WTC11 (cell line): ENCODE measurements around the gene SMYD3. TPM values are rescaled to one million over a fixed set of nuclear protein-coding genes. Genes with fewer than 3 reads are reported as not detected.

Source experiments
- ATAC-seq: fragments of 200-7000 bp; cut with Tn5 transposase; 2 replicates; pipeline ENCODE4 v1.10.0; 2021; ENCODE audit warnings: mild to moderate bottlenecking, moderate library complexity
- CTCF ChIA-PET: fragments of 300-600 bp; sonication (Branson Sonifier 250); formaldehyde crosslinking; loops from one replicate; lab custom pipeline; 2021; ENCODE audit warnings: antibody characterized with exemption; lab: Charles Lee
- POLR2A ChIA-PET: fragments of 350-600 bp; sonication (Branson Sonifier 250); formaldehyde crosslinking; loops from one replicate; lab custom pipeline; 2021; ENCODE audit warnings: antibody characterized with exemption; lab: Charles Lee
- DNase-seq: peaks from one replicate; pipeline ENCODE4 v3.0.0; 2021; ENCODE audit warnings: low spot score
- H3K27ac Mint-ChIP-seq: 2 replicates; pipeline ENCODE4 v1.8.0; 2021; ENCODE audit warnings: mixed read lengths
- H3K27me3 Mint-ChIP-seq: 2 replicates; pipeline ENCODE4 v1.8.0; 2021; ENCODE audit warnings: low read depth, mild to moderate bottlenecking, moderate library complexity, mixed read lengths
- H3K36me3 Mint-ChIP-seq: 2 replicates; pipeline ENCODE4 v1.8.0; 2021; ENCODE audit warnings: mixed read lengths
- H3K4me1 Mint-ChIP-seq: 2 replicates; pipeline ENCODE4 v1.8.0; 2022; ENCODE audit warnings: mixed read lengths
- H3K4me3 Mint-ChIP-seq: 2 replicates; pipeline ENCODE4 v1.8.0; 2021; ENCODE audit warnings: mild to moderate bottlenecking, moderate library complexity, mixed read lengths
- H3K9me3 Mint-ChIP-seq: 2 replicates; pipeline ENCODE4 v1.8.0; 2021; ENCODE audit warnings: mixed read lengths
- EMX1 ChIP-seq: fragments of 250-450 bp; sonication (Bioruptor Pico); IDR thresholded peaks from 2 replicates; pipeline ENCODE4 v1.8.0; 2021; ENCODE audit warnings: mild to moderate bottlenecking
- ESRRA ChIP-seq: sonication (generic); formaldehyde crosslinking; IDR thresholded peaks from 2 replicates; pipeline ENCODE4 v1.8.1; 2022; ENCODE audit warnings: mild to moderate bottlenecking, missing genetic modification reagents, borderline replicate concordance
- FOXJ3 ChIP-seq: sonication (generic); formaldehyde crosslinking; IDR thresholded peaks from 2 replicates; pipeline ENCODE4 v1.9.0; 2021; ENCODE audit warnings: missing genetic modification reagents, mild to moderate bottlenecking, borderline replicate concordance
- FOXP1 ChIP-seq: sonication (generic); formaldehyde crosslinking; IDR thresholded peaks from 2 replicates; pipeline ENCODE4 v1.8.0; 2022; ENCODE audit warnings: missing genetic modification reagents, mild to moderate bottlenecking, moderate library complexity, borderline replicate concordance
- KAT7 ChIP-seq: sonication (generic); formaldehyde crosslinking; IDR thresholded peaks from 2 replicates; pipeline ENCODE4 v1.8.1; 2023; ENCODE audit warnings: missing genetic modification reagents, mild to moderate bottlenecking, borderline replicate concordance
- MYBL2 ChIP-seq: sonication (generic); formaldehyde crosslinking; IDR thresholded peaks from 2 replicates; pipeline ENCODE4 v1.8.1; 2023; ENCODE audit warnings: mild to moderate bottlenecking, moderate library complexity, missing genetic modification reagents
- NFATC4 ChIP-seq: fragments of 250-450 bp; sonication (Bioruptor Pico); IDR thresholded peaks from 2 replicates; pipeline ENCODE4 v1.9.0; 2021; ENCODE audit warnings: mild to moderate bottlenecking
- NR3C1 ChIP-seq: sonication (generic); formaldehyde crosslinking; conservative IDR thresholded peaks from 2 replicates; pipeline ENCODE4 v1.8.1; 2023; ENCODE audit warnings: low read depth, mild to moderate bottlenecking, missing genetic modification reagents
- TEAD4 ChIP-seq: sonication (generic); formaldehyde crosslinking; IDR thresholded peaks from 2 replicates; pipeline ENCODE4 v1.8.0; 2022; ENCODE audit warnings: mild to moderate bottlenecking, missing genetic modification reagents
- ZNF138 ChIP-seq: sonication (generic); formaldehyde crosslinking; conservative IDR thresholded peaks from 2 replicates; pipeline ENCODE4 v1.8.1; 2022; ENCODE audit warnings: mild to moderate bottlenecking, moderate library complexity, missing genetic modification reagents
- total RNA-seq: library from RNA; stranded (reverse); gene quantifications from 3 replicates; pipeline ENCODE4 v1.2.3, GENCODE V29; 2021
- TF ChIP-seq, protein P1 (sequence below): fragments of 250-450 bp; sonication (Bioruptor Pico); conservative IDR thresholded peaks from 2 replicates; pipeline ENCODE4 v1.9.0; 2021; ENCODE audit warnings: mild to moderate bottlenecking
- TF ChIP-seq, protein P2 (sequence below): sonication (generic); formaldehyde crosslinking; IDR thresholded peaks from 2 replicates; pipeline ENCODE4 v1.8.0; 2022; ENCODE audit warnings: mild to moderate bottlenecking, missing genetic modification reagents
- TF ChIP-seq, protein P3 (sequence below): sonication (generic); formaldehyde crosslinking; IDR thresholded peaks from 2 replicates; pipeline ENCODE4 v1.8.1; 2022; ENCODE audit warnings: low read depth, missing genetic modification reagents, borderline replicate concordance
- TF ChIP-seq, protein P4 (sequence below): sonication (generic); formaldehyde crosslinking; IDR thresholded peaks from 2 replicates; pipeline ENCODE4 v1.8.1; 2023; ENCODE audit warnings: mild to moderate bottlenecking, missing genetic modification reagents, moderate library complexity
- TF ChIP-seq, protein P5 (sequence below): sonication (generic); formaldehyde crosslinking; IDR thresholded peaks from 2 replicates; pipeline ENCODE4 v1.8.0; 2022; ENCODE audit warnings: mild to moderate bottlenecking, missing genetic modification reagents
- TF ChIP-seq, protein P6 (sequence below): sonication (generic); formaldehyde crosslinking; IDR thresholded peaks from 2 replicates; pipeline ENCODE4 v1.8.1; 2023; ENCODE audit warnings: mild to moderate bottlenecking, missing genetic modification reagents
- TF ChIP-seq, protein P7 (sequence below): sonication (generic); formaldehyde crosslinking; IDR thresholded peaks from 2 replicates; pipeline ENCODE4 v1.8.1; 2023; ENCODE audit warnings: mild to moderate bottlenecking, missing genetic modification reagents
- TF ChIP-seq, protein P8 (sequence below): fragments of 250-450 bp; sonication (Bioruptor Pico); IDR thresholded peaks from 2 replicates; pipeline ENCODE4 v1.9.0; 2021; ENCODE audit warnings: mild to moderate bottlenecking
- TF ChIP-seq, protein P9 (sequence below): sonication (generic); formaldehyde crosslinking; IDR thresholded peaks from 2 replicates; pipeline ENCODE4 v1.8.1; 2022; ENCODE audit warnings: missing genetic modification reagents, borderline replicate concordance

SMYD3 gene
- total RNA-seq, 1 experiment from 2014 or later = 21.4 TPM

DNA sequence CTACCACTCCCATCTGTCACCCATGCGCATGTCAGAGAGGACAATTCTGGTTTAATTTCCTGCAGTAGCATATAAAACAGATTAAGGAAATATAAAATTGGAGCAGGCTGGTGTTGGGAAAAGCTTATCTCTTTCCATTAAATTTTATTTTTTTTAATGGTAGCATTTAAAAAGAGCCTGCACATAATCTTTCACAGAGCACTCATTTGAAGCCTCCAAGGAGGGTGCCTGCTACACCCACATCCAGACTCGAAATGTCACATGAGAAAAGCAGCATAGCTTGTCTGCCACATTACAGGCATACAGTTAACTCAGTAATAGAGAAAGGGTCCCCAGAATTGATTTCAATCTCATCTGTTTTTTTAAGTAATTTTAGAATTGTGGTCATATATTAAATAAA lies 753.3 kb downstream of the SMYD3 start:
- Mint-ChIP-seq H3K27ac (no peak overlapping the region), H3K4me1 (peaks cover 32% of the 10 kb centered on the region), H3K36me3 (peaks cover 7% of the 10 kb centered on the region), H3K4me3 (no peak overlapping the region), H3K9me3 (peaks cover 24% of the 10 kb centered on the region), H3K27me3 (no peaks in the 10 kb centered on the region)
- ChIA-PET POLR2A (interaction anchor here (0.6 kb wide), 1 partner anchor 33 kb away, joined by 3 read pairs; no protein-coding TSS in a partner anchor), CTCF (interaction anchor here (1.0 to 1.2 kb wide), 2 partner anchors 32 to 85 kb away, joined by 3 read pairs; no protein-coding TSS in a partner anchor)
- DNase-seq = no peak
- no peak for ATAC-seq
- no peak for TF ChIP-seq ESRRA (CRISPR knock-in tag)
- TF ChIP-seq TEAD4 = no peak
- no peak for TF ChIP-seq FOXP1
- no peak for TF ChIP-seq EMX1 (CRISPR knock-in tag)
- TF ChIP-seq, protein P1, sequence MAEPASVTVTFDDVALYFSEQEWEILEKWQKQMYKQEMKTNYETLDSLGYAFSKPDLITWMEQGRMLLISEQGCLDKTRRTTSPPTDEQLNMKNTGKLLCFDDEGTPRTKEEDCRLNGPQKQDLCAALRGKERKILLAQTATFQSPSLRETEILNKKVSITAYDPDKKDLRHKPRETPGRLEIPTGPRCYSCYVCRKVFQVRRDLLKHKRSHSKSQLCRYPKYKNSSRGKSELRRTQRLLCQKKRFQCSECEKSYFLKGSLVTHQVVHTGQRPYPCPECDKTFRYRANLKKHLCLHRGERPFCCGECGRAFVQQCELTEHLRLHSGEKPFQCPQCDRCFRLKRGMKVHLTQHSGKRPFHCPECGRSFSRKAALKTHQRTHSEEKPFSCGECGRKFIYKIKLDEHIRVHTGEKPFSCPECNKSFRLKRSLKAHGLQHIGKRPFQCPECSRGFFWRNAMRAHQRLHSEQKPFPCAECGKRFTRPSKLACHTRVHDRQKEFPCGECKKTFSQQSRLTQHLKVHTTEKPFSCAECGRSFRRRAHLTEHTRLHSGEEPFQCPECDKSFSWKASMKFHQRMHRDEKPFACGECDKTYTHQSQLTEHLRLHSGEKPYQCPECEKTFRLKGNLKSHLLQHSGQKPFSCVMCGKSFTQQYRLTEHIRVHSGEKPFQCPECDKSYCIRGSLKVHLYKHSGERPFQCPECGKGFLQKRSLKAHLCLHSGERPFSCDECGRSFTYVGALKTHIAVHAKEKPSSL (CRISPR knock-in tag) = no peak
- TF ChIP-seq, protein P2, sequence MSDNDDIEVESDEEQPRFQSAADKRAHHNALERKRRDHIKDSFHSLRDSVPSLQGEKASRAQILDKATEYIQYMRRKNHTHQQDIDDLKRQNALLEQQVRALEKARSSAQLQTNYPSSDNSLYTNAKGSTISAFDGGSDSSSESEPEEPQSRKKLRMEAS (CRISPR knock-in tag) = no peak
- TF ChIP-seq, protein P3, sequence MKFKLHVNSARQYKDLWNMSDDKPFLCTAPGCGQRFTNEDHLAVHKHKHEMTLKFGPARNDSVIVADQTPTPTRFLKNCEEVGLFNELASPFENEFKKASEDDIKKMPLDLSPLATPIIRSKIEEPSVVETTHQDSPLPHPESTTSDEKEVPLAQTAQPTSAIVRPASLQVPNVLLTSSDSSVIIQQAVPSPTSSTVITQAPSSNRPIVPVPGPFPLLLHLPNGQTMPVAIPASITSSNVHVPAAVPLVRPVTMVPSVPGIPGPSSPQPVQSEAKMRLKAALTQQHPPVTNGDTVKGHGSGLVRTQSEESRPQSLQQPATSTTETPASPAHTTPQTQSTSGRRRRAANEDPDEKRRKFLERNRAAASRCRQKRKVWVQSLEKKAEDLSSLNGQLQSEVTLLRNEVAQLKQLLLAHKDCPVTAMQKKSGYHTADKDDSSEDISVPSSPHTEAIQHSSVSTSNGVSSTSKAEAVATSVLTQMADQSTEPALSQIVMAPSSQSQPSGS (CRISPR knock-in tag) = no peak
- TF ChIP-seq FOXJ3 (CRISPR knock-in tag) = no peak
- TF ChIP-seq NFATC4 (CRISPR knock-in tag) = no peak
- TF ChIP-seq, protein P4, sequence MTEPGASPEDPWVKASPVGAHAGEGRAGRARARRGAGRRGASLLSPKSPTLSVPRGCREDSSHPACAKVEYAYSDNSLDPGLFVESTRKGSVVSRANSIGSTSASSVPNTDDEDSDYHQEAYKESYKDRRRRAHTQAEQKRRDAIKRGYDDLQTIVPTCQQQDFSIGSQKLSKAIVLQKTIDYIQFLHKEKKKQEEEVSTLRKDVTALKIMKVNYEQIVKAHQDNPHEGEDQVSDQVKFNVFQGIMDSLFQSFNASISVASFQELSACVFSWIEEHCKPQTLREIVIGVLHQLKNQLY (CRISPR knock-in tag) = no peak
- no peak for TF ChIP-seq MYBL2
- TF ChIP-seq, protein P5, sequence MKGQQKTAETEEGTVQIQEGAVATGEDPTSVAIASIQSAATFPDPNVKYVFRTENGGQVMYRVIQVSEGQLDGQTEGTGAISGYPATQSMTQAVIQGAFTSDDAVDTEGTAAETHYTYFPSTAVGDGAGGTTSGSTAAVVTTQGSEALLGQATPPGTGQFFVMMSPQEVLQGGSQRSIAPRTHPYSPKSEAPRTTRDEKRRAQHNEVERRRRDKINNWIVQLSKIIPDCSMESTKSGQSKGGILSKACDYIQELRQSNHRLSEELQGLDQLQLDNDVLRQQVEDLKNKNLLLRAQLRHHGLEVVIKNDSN (CRISPR knock-in tag) = no peak
- no peak for TF ChIP-seq ZNF138 (CRISPR knock-in tag)

DNA sequence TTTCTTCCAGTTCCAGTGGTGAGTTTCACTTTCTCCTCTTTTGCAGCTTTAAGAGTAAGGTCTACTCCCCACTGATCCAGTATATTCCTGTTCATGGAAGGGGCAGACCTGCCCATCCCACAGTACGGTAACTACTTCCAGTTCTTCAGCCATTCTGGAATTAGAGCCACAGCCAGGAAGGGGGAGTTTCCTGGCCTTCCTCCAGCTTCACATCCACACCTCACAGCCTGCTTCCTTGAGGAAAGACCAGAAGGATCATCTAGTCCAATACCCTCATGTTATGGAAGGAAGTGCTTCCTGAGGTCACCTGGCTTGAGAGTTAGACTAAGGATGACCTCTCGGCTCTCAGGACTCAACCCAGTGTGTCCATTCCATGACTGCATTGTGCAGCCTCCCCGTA lies 754.5 kb downstream of the SMYD3 start:
- H3K27ac Mint-ChIP-seq = no peak overlapping the region
- no peak overlapping the region for H3K4me3 Mint-ChIP-seq
- POLR2A ChIA-PET = no interaction called here
- TF ChIP-seq, protein P6, sequence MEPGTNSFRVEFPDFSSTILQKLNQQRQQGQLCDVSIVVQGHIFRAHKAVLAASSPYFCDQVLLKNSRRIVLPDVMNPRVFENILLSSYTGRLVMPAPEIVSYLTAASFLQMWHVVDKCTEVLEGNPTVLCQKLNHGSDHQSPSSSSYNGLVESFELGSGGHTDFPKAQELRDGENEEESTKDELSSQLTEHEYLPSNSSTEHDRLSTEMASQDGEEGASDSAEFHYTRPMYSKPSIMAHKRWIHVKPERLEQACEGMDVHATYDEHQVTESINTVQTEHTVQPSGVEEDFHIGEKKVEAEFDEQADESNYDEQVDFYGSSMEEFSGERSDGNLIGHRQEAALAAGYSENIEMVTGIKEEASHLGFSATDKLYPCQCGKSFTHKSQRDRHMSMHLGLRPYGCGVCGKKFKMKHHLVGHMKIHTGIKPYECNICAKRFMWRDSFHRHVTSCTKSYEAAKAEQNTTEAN (CRISPR knock-in tag) = no peak
- TF ChIP-seq KAT7 (no peak), EMX1 (CRISPR knock-in tag) (no peak), NR3C1 (CRISPR knock-in tag) (no peak), TEAD4 (no peak)
- TF ChIP-seq, protein P7, sequence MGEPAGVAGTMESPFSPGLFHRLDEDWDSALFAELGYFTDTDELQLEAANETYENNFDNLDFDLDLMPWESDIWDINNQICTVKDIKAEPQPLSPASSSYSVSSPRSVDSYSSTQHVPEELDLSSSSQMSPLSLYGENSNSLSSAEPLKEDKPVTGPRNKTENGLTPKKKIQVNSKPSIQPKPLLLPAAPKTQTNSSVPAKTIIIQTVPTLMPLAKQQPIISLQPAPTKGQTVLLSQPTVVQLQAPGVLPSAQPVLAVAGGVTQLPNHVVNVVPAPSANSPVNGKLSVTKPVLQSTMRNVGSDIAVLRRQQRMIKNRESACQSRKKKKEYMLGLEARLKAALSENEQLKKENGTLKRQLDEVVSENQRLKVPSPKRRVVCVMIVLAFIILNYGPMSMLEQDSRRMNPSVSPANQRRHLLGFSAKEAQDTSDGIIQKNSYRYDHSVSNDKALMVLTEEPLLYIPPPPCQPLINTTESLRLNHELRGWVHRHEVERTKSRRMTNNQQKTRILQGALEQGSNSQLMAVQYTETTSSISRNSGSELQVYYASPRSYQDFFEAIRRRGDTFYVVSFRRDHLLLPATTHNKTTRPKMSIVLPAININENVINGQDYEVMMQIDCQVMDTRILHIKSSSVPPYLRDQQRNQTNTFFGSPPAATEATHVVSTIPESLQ (CRISPR knock-in tag) = no peak
- TF ChIP-seq, protein P8, sequence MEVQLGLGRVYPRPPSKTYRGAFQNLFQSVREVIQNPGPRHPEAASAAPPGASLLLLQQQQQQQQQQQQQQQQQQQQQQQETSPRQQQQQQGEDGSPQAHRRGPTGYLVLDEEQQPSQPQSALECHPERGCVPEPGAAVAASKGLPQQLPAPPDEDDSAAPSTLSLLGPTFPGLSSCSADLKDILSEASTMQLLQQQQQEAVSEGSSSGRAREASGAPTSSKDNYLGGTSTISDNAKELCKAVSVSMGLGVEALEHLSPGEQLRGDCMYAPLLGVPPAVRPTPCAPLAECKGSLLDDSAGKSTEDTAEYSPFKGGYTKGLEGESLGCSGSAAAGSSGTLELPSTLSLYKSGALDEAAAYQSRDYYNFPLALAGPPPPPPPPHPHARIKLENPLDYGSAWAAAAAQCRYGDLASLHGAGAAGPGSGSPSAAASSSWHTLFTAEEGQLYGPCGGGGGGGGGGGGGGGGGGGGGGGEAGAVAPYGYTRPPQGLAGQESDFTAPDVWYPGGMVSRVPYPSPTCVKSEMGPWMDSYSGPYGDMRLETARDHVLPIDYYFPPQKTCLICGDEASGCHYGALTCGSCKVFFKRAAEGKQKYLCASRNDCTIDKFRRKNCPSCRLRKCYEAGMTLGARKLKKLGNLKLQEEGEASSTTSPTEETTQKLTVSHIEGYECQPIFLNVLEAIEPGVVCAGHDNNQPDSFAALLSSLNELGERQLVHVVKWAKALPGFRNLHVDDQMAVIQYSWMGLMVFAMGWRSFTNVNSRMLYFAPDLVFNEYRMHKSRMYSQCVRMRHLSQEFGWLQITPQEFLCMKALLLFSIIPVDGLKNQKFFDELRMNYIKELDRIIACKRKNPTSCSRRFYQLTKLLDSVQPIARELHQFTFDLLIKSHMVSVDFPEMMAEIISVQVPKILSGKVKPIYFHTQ (CRISPR knock-in tag) = no peak
- TF ChIP-seq, protein P9, sequence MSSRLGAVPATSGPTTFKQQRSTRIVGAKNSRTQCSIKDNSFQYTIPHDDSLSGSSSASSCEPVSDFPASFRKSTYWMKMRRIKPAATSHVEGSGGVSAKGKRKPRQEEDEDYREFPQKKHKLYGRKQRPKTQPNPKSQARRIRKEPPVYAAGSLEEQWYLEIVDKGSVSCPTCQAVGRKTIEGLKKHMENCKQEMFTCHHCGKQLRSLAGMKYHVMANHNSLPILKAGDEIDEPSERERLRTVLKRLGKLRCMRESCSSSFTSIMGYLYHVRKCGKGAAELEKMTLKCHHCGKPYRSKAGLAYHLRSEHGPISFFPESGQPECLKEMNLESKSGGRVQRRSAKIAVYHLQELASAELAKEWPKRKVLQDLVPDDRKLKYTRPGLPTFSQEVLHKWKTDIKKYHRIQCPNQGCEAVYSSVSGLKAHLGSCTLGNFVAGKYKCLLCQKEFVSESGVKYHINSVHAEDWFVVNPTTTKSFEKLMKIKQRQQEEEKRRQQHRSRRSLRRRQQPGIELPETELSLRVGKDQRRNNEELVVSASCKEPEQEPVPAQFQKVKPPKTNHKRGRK (CRISPR knock-in tag) = no peak
- TF ChIP-seq, protein P3 (CRISPR knock-in tag) = no peak
- peaks cover 7% of the 10 kb centered on the region for H3K36me3 Mint-ChIP-seq
- ATAC-seq (no peak), DNase-seq (no peak)
- H3K27me3 Mint-ChIP-seq = no peaks in the 10 kb centered on the region
- H3K9me3 Mint-ChIP-seq = peaks cover 22% of the 10 kb centered on the region
- CTCF ChIA-PET = no interaction called here
- H3K4me1 Mint-ChIP-seq = peaks cover 32% of the 10 kb centered on the region
